Heart right ventricle (tissue), 16 donors: ENCODE measurements around the gene NOD1. TPM values are rescaled to one million over a fixed set of nuclear protein-coding genes. Genes with fewer than 3 reads are reported as not detected.

Experiments used
- ATAC-seq, 8 donors: fragments of 200-7000 bp; cut with Tn5 transposase; one replicate each; pipeline ENCODE4 v1.9.1; 2020; ENCODE audit warnings: mild to moderate bottlenecking in 8 of 8, moderate library complexity in 8 of 8, moderate number of reproducible peaks in 1 of 8
- DNase-seq, 2 donors: peaks; one replicate each; pipeline ENCODE4 v3.0.0-alpha.2; 2020
- H3K27ac ChIP-seq, 10 donors: fragments of 200-600 bp; sonication (generic) in 2 of 10; one replicate each; pipeline versions ENCODE4 v1.5.0 to v1.8.0; 2020 to 2022; ENCODE audit warnings: mild to moderate bottlenecking in 3 of 10
- H3K27me3 ChIP-seq, 7 donors: fragments of 200-600 bp; one replicate each; pipeline ENCODE4 v1.8.0; 2021 to 2022; ENCODE audit warnings: mild to moderate bottlenecking in 2 of 7
- H3K36me3 ChIP-seq, 9 donors: fragments of 200-600 bp; sonication (generic) in 1 of 9; one replicate each; pipeline versions ENCODE4 v1.5.0 to v1.8.0; 2020 to 2022; ENCODE audit warnings: mild to moderate bottlenecking in 2 of 9
- H3K4me1 ChIP-seq, 9 donors: fragments of 200-600 bp; sonication (generic) in 1 of 9; one replicate each; pipeline versions ENCODE4 v1.5.0 to v1.8.0; 2020 to 2022; ENCODE audit warnings: mild to moderate bottlenecking in 4 of 9
- H3K4me3 ChIP-seq, 10 donors: fragments of 200-600 bp; sonication (generic) in 2 of 10; one replicate each; pipeline versions ENCODE4 v1.5.0 to v1.8.0; 2020 to 2022; ENCODE audit warnings: mild to moderate bottlenecking in 7 of 10, moderate library complexity in 2 of 10
- H3K9me3 ChIP-seq, 11 donors: fragments of 200-600 bp in 10 of 11; sonication (generic) in 2 of 11; one replicate each; pipeline versions ENCODE4 v1.5.0 to v1.8.0; 2013 to 2022; ENCODE audit warnings: mild to moderate bottlenecking in 2 of 11, control low read depth in 1 of 11, moderate library complexity in 1 of 11
- WGBS, 2 donors: extraction: QIAGEN DNeasy Blood & Tissue Kit; methylation state at CpG; one replicate each; pipeline ENCODE4 v1.1.7; 2013; ENCODE audit warnings: inconsistent platforms in 1 of 2; 5-methylcytosine and 5-hydroxymethylcytosine counted together
- intact Hi-C, 10 donors: fragments of 100-400 bp; cut with DNase I; formaldehyde crosslinking; loops; one replicate each; pipeline versions ENCODE4 v1.11.1 to v1.14.2; 2022
- polyA plus RNA-seq, 2 donors: library from polyadenylated mRNA; stranded (reverse); fragments of 200-250 nt; gene quantifications; one replicate each; pipeline ENCODE4 v1.2.3, GENCODE V29; 2013
- total RNA-seq, 10 donors: library from RNA; stranded (reverse); fragmentation: NEBNext Ultra II Directional in 3 of 10; extraction: Animal tissue kit (Norgen Biotek cat#: 25700) in 3 of 10; gene quantifications; one replicate each; pipeline versions ENCODE4 v1.2.1 to v1.2.4, GENCODE V29; 2021 to 2023
- TF ChIP-seq, protein P1 (sequence below), 9 donors: fragments of 200-600 bp; sonication (generic) in 2 of 9; IDR thresholded peaks; one replicate each; pipeline versions ENCODE4 v1.5.0 to v1.8.0; 2021 to 2022; ENCODE audit warnings: antibody characterized with exemption in 9 of 9, mild to moderate bottlenecking in 5 of 9, moderate library complexity in 1 of 9
- donor health status: Arrhythmogenic right ventricular cardiomyopathy.
- donor health status: ischemic (EF 13 %, LVEDD 7.1; RV severe dilation, severe dysfunction).
- donor health status: healthy with polysubstance abuse.
- donor health status: DM: no; HTN: yes; CAD: no.
- donor health status: DM: no; HTN: no; CAD: no.
- donor health status: ischemic (EF 25% LVEDD 6.9; RV normal size, moderate dysfunction).
- donor health status: ischemic (EF 25% LVEDD 5.7; RV mildly dilated, moderate dysfunction).
- donor health status: healthy.
- donor health status: DM: yes; HTN: yes; CAD: no.
- donor health status: Ischemic cardiomyopathy.
- donor health status: ischemic (EF 35%, LVEDD 5.7; RV mildly dilated, moderate dysfunction).
- donor health status: nonischemic (EF 11% LVEDD 7.7; RV severe dilation, severe dysfunction).
- donor health status: DM: yes; HTN: yes; CAD: no.
- donor health status: PGD.
- donor health status: ischemic (EF 29% LVEDD 5.4; RV normal size, mild dysfunction).
- donor health status: nonischemic (EF 23%, LVEDD 6.1; RV moderate dilation, normal function).

The NOD1 gene
- total and polyA plus RNA-seq, 12 donors: 6.3 to 19.1 (median 8.6) TPM

DNA sequence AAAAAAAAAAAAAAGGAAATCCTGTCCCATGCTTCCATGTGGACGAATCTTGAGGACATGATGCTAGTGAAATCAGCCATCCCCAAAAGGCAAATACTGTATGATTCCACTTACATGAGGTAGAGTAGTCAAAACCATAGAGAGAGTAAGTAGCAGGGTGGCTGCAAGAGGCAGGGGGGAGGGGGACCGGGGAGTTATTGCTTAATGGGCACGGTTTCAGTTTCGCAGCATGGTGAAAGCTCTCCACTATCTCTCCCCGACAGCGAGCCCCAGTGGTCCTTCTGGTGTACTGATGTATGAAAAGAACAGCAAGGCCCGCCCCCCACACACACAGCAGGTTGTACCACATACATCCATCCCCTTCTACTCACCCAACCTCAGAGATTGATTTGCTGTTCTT lies 32.8 kb downstream of the NOD1 start:
- DNase-seq: peak; percentile 64 to 74
- TF ChIP-seq, protein P1, sequence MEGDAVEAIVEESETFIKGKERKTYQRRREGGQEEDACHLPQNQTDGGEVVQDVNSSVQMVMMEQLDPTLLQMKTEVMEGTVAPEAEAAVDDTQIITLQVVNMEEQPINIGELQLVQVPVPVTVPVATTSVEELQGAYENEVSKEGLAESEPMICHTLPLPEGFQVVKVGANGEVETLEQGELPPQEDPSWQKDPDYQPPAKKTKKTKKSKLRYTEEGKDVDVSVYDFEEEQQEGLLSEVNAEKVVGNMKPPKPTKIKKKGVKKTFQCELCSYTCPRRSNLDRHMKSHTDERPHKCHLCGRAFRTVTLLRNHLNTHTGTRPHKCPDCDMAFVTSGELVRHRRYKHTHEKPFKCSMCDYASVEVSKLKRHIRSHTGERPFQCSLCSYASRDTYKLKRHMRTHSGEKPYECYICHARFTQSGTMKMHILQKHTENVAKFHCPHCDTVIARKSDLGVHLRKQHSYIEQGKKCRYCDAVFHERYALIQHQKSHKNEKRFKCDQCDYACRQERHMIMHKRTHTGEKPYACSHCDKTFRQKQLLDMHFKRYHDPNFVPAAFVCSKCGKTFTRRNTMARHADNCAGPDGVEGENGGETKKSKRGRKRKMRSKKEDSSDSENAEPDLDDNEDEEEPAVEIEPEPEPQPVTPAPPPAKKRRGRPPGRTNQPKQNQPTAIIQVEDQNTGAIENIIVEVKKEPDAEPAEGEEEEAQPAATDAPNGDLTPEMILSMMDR (IDR thresholded peaks at IDR 0.05): peak in 6 of 9 donors; percentile 11 to 51 (median 28)
- peaks cover 0 to 57% (median 28%) of the 10 kb centered on the region in 9 donors for H3K36me3 ChIP-seq
- ATAC-seq: peak; percentile 54 to 85 (median 75)
- intact Hi-C loops: no loop called here
- H3K27ac ChIP-seq: peak overlapping the region in 1 of 10 donors; percentile 60
- H3K4me1 ChIP-seq: peaks cover 0 to 27% (median 16%) of the 10 kb centered on the region in 9 donors
- WGBS, 2 donors: 43 to 67% methylated on average over 7 of the region's 7 CpGs
- H3K9me3 ChIP-seq: no peaks in the 10 kb centered on the region
- H3K4me3 ChIP-seq: no peak overlapping the region
- no peaks in the 10 kb centered on the region for H3K27me3 ChIP-seq

DNA sequence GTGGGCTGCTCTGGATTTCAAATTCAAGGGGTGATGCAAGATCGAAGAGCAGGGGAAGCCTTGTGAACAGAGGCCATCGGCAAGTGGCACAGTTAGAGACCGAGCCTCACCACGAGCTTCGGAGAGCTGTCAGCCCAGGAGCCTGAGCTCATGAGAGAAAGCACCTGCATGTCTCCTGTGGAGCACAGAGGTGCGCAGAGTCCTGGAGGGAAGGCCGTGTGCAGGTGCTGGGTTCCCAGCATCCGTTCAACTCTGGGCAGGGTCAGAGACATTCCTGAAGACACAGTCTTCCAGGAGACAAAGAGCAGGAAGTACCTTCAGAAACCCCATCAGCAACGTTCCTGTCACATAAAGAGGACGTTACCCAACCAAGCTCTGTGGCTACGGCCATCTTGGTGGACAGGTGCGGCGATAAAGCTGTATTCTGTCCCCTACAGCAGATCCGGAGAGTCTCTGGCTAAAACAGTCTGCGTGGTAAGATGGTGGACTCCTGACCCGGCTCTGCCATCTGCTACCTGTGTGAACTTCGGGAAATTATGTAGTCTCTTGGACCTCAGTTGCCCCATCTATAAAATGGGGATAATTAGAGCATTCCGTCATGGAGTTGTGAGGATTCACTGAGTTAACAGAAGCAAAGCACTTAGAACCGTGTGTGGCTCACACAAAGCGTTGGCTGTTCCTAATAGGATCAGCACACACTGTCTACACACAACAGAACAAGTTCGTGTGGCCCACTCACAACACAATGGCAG lies 40.6 kb downstream of the NOD1 start:
- H3K27me3 ChIP-seq: no peaks in the 10 kb centered on the region
- H3K4me3 ChIP-seq: no peak overlapping the region
- DNase-seq: no peak
- ATAC-seq: no peak
- 95 to 96% methylated on average over 21 of the region's 21 CpGs for WGBS, 2 donors
- H3K36me3 ChIP-seq: peaks cover 0 to 62% (median 35%) of the 10 kb centered on the region in 9 donors
- H3K9me3 ChIP-seq: no peaks in the 10 kb centered on the region
- no peak overlapping the region for H3K27ac ChIP-seq
- TF ChIP-seq, protein P1 (IDR thresholded peaks at IDR 0.05): no peak
- intact Hi-C loops: loop anchor here in 1 of 10 donors (10.0 kb wide), 1 partner anchor 127 kb away; no protein-coding TSS in a partner anchor
- peaks cover 3 to 41% (median 12%) of the 10 kb centered on the region in 9 donors for H3K4me1 ChIP-seq

DNA sequence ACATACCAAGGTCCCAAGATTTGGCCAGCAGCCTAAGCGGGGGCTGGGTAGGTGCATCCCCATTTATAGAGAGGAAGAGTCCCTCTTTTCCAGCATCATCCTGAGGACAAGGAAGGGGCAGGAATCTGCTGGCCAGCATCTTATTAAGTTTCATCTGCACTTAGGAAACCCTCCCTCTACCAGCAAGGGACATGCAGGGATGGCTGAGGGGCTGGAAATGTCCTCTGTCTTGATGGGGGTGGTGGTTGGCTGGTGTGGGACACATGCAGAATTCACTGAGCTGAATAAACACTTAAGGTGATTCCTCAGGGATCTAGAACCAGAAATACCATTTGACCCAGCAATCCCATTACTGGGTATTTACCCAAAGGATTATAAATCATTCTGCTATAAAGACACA lies 42.1 kb downstream of the NOD1 start:
- H3K27ac ChIP-seq: no peak overlapping the region
- TF ChIP-seq, protein P1 (IDR thresholded peaks at IDR 0.05): no peak
- ATAC-seq: no peak
- H3K36me3 ChIP-seq: peaks cover 0 to 74% (median 35%) of the 10 kb centered on the region in 9 donors
- H3K4me3 ChIP-seq: no peak overlapping the region
- H3K4me1 ChIP-seq: peaks cover 3 to 55% (median 21%) of the 10 kb centered on the region in 9 donors
- no peaks in the 10 kb centered on the region for H3K9me3 ChIP-seq
- no peaks in the 10 kb centered on the region for H3K27me3 ChIP-seq
- intact Hi-C loops: loop anchor here in 1 of 10 donors (10.0 kb wide), 1 partner anchor 128 kb away; no protein-coding TSS in a partner anchor
- DNase-seq: no peak
- 89 to 100% methylated on average over 1 of the region's 1 CpG for WGBS, 2 donors

DNA sequence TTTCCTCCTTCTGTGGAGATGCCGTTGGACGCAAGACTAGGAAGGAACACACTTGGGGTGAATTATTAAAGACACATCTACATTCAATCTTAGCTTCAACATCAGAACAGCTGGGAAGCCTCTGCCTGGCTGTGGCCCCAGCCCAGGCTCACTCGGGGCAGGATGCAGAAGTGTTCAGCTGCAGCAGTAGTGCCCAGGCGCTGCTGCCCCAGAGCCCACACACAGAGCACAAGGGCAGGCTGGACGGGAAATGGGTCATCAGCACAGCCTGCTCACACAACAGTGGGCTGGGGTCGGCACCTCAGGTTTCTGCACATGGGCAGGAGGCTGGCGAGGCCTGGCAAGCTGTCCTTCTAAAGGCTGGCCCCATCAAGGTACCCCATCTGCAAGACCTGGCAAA lies 42.5 kb downstream of the NOD1 start:
- Histone ChIP-seq H3K4me3 (no peak overlapping the region), H3K9me3 (no peaks in the 10 kb centered on the region), H3K27me3 (no peaks in the 10 kb centered on the region), H3K4me1 (peaks cover 5 to 60% (median 24%) of the 10 kb centered on the region in 9 donors), H3K36me3 (peaks cover 0 to 78% (median 35%) of the 10 kb centered on the region in 9 donors), H3K27ac (no peak overlapping the region)
- TF ChIP-seq, protein P1 (IDR thresholded peaks at IDR 0.05): no peak
- DNase-seq (no peak), ATAC-seq (peak in 1 of 8 donors; percentile 41)
- intact Hi-C loops: loop anchor here in 1 of 10 donors (10.0 kb wide), 1 partner anchor 129 kb away; no protein-coding TSS in a partner anchor
- 90 to 91% methylated on average over 7 of the region's 7 CpGs for WGBS, 2 donors
